HCT116 (cell line): ENCODE results near the gene VTI1A. TPM values are rescaled to one million over a fixed set of nuclear protein-coding genes. Genes with fewer than 3 reads are reported as not detected.

Experiments used
- ATAC-seq: fragments of 200-7000 bp; cut with Tn5 transposase; 2 replicates; pipeline ENCODE4 v1.9.1; 2020; ENCODE audit warnings: mild to moderate bottlenecking, moderate library complexity
- BruUV-seq: library from RNA; stranded (reverse); fragments of 400-500 nt; replicated peaks from 2 replicates; lab custom pipeline; 2021; lab: Mats Ljungman, UMichigan
- CTCF ChIA-PET: fragments of 300-600 bp; sonication (Branson Sonifier 250); formaldehyde crosslinking; loops from one replicate; lab custom pipeline; 2021; ENCODE audit warnings: antibody characterized with exemption; lab: Charles Lee
- POLR2A ChIA-PET: fragments of 300-600, 350-600 bp; sonication (Branson Sonifier 250); formaldehyde crosslinking; loops from one replicate; lab custom pipeline; 2021; ENCODE audit warnings: antibody characterized with exemption; lab: Charles Lee
- RAD21 ChIA-PET, 2 experiments: fragments of 300-600 bp; sonication (Branson Sonifier 250); formaldehyde crosslinking; loops; one replicate each; lab custom pipeline; 2023; ENCODE audit warnings: low total read pairs in 2 of 2; ENCODE audit not compliant: uncharacterized antibody in 2 of 2, unreplicated experiment in 2 of 2, low non-redundant PET in 1 of 2; lab: Charles Lee
- DNase-seq: peaks from one replicate; pipeline ENCODE4 v3.0.0-alpha.2; 2010; ENCODE audit warnings: low read depth, low spot score
- H2AFZ ChIP-seq: fragments of 200-600 bp; shearing (Covaris generic), sonication (generic); 2 replicates; pipeline ENCODE4 v1.6.1; 2017; ENCODE audit warnings: low read depth, mixed run types, mixed read lengths, antibody characterized with exemption, low read length; ENCODE audit not compliant: poor library complexity, severe bottlenecking
- H3K27ac ChIP-seq: 2 replicates; pipeline ENCODE4 v1.5.1; 2012; ENCODE audit warnings: low read depth, low read length
- H3K27me3 ChIP-seq: fragments of 200-600 bp; sonication (generic); 2 replicates; pipeline ENCODE4 v1.6.1; 2016; ENCODE audit warnings: mixed run types, low read length, mixed read lengths; ENCODE audit not compliant: insufficient read depth
- H3K36me3 ChIP-seq, 2 experiments: fragments of 200-500 bp in 1 of 2; fragments of 200-600 bp in 1 of 2; sonication (Bioruptor generic) in 1 of 2; sonication (generic) in 1 of 2; 2 replicates each; pipeline versions ENCODE4 v1.5.1 to v1.6.1; 2014 to 2016; ENCODE audit warnings: low read length in 2 of 2, inconsistent platforms in 1 of 2, mixed read lengths in 1 of 2, mixed run types in 1 of 2; ENCODE audit not compliant: insufficient read depth in 2 of 2, control insufficient read depth in 1 of 2
- H3K4me1 ChIP-seq, 2 experiments: fragments of 200-600 bp in 1 of 2; sonication (generic) in 1 of 2; 2 replicates each; pipeline versions ENCODE4 v1.5.1 to v1.6.1; 2012 to 2017; ENCODE audit warnings: low read length in 2 of 2, inconsistent platforms in 1 of 2, mild to moderate bottlenecking in 1 of 2, mixed read lengths in 1 of 2, mixed run types in 1 of 2, moderate library complexity in 1 of 2; ENCODE audit not compliant: insufficient read depth in 2 of 2, control insufficient read depth in 1 of 2
- H3K4me2 ChIP-seq: fragments of 200-600 bp; sonication (generic); 2 replicates; pipeline ENCODE4 v1.6.1; 2017; ENCODE audit warnings: mixed run types, low read length, mixed read lengths
- H3K4me3 ChIP-seq, 2 experiments: fragments of 200-600 bp in 1 of 2; sonication (generic) in 1 of 2; replicated peaks in 1 of 2; 2 replicates each; pipeline ENCODE4 v1.5.1; 2011 to 2016; ENCODE audit warnings: low read length in 2 of 2, control low read depth in 1 of 2, low read depth in 1 of 2, mild to moderate bottlenecking in 1 of 2, mixed read lengths in 1 of 2, mixed run types in 1 of 2
- H3K79me2 ChIP-seq: fragments of 200-600 bp; sonication (generic); 2 replicates; pipeline ENCODE4 v1.6.1; 2017; ENCODE audit warnings: mild to moderate bottlenecking, mixed run types, low read length, moderate library complexity, mixed read lengths; ENCODE audit not compliant: insufficient read depth
- H3K9ac ChIP-seq: fragments of 200-600 bp; sonication (generic); 2 replicates; pipeline ENCODE4 v1.6.1; 2016; ENCODE audit warnings: low read length, mixed read lengths
- H3K9me2 ChIP-seq: fragments of 200-600 bp; sonication (generic), shearing (Covaris generic); 2 replicates; pipeline ENCODE4 v1.6.1; 2017; ENCODE audit warnings: mixed run types, mild to moderate bottlenecking, moderate library complexity; ENCODE audit not compliant: insufficient read depth
- H3K9me3 ChIP-seq, 2 experiments: fragments of 200-500 bp in 1 of 2; fragments of 200-600 bp in 1 of 2; sonication (Bioruptor generic) in 1 of 2; sonication (generic) in 1 of 2; 2 replicates each; pipeline ENCODE4 v1.6.1; 2014 to 2017; ENCODE audit warnings: low read length in 2 of 2, mixed read lengths in 2 of 2, inconsistent platforms in 1 of 2, low read depth in 1 of 2, mild to moderate bottlenecking in 1 of 2, mixed run types in 1 of 2, moderate library complexity in 1 of 2; ENCODE audit not compliant: control insufficient read depth in 1 of 2, insufficient read depth in 1 of 2
- H4K20me1 ChIP-seq: fragments of 200-600 bp; sonication (generic), shearing (Covaris generic); 2 replicates; pipeline ENCODE4 v1.6.1; 2017; ENCODE audit warnings: mixed run types, mild to moderate bottlenecking, moderate library complexity; ENCODE audit not compliant: insufficient read depth
- CBX3 ChIP-seq: IDR thresholded peaks from 2 replicates; pipeline ENCODE4 v1.6.1; 2012; ENCODE audit warnings: low read depth
- CEBPB ChIP-seq: IDR thresholded peaks from 2 replicates; pipeline ENCODE4 v1.6.1; 2012; ENCODE audit warnings: low read depth
- ELF1 ChIP-seq: IDR thresholded peaks from 2 replicates; pipeline ENCODE4 v1.6.1; 2012; ENCODE audit warnings: low read depth, borderline replicate concordance
- FOSL1 ChIP-seq: IDR thresholded peaks from 2 replicates; pipeline ENCODE4 v1.6.1; 2012; ENCODE audit warnings: low read depth
- MAX ChIP-seq: IDR thresholded peaks from 2 replicates; pipeline ENCODE4 v1.6.1; 2012
- POLR2AphosphoS5 ChIP-seq: IDR thresholded peaks from 2 replicates; pipeline ENCODE4 v1.6.1; 2011; ENCODE audit warnings: mild to moderate bottlenecking, low read depth, low read length, moderate library complexity
- SIN3A ChIP-seq: IDR thresholded peaks from 2 replicates; pipeline ENCODE4 v1.6.1; 2012; ENCODE audit warnings: low read depth
- SP1 ChIP-seq: IDR thresholded peaks from 2 replicates; pipeline ENCODE4 v1.6.1; 2012; ENCODE audit warnings: low read depth
- intact Hi-C: fragments of 100-400 bp; cut with micrococcal nuclease; formaldehyde crosslinking; loops from 2 replicates; pipeline ENCODE4 v1.10.0; 2022
- total RNA-seq: library from RNA; stranded (reverse); gene quantifications from one replicate; pipeline ENCODE4 v1.2.1, GENCODE V29; 2021; ENCODE audit not compliant: unreplicated experiment

VTI1A gene
- total RNA-seq, 1 experiment from 2014 or later, result 80.7 TPM

GRCh38 chr10:112532956-112533355 lies 85.9 kb downstream of the VTI1A start:
- intact Hi-C loops, result no loop called here
- CTCF ChIA-PET, result interaction anchor here (1.1 to 3.0 kb wide), 3 partner anchors 12 to 852 kb away, joined by 3 to 12 read pairs (median 4); no protein-coding TSS in a partner anchor
- Histone ChIP-seq H3K9me2 (no peaks in the 10 kb centered on the region), H3K27me3 (no peaks in the 10 kb centered on the region), H3K9ac (peak overlapping the region; percentile 78), H3K79me2 (peaks cover 88% of the 10 kb centered on the region), H3K4me1 (peaks cover 92 to 99% of the 10 kb centered on the region in 2 experiments), H3K4me3 (no peak overlapping the region; a peak in 1 of 4 replicates), H3K27ac (peak overlapping the region; percentile 90), H3K4me2 (peak overlapping the region; percentile 76), H2AFZ (no peak overlapping the region), H3K36me3 (no peaks in the 10 kb centered on the region), H3K9me3 (no peaks in the 10 kb centered on the region), H4K20me1 (no peaks in the 10 kb centered on the region)
- no TSS peak for BruUV-seq
- RAD21 ChIA-PET, result no interaction called here
- TF ChIP-seq CBX3 (no peak), FOSL1 (no peak), ELF1 (0 out of 2 replicates have a peak, but pooled peaks have one; percentile 14), SIN3A (no peak), SP1 (no peak; the same call in 1 of the 2 replicates)
- ATAC-seq, result no peak
- no peak for DNase-seq
- POLR2A ChIA-PET, result interaction anchor here (1.7 to 4.0 kb wide), 3 partner anchors 9 to 15 kb away, joined by 3 to 49 read pairs (median 11); no protein-coding TSS in a partner anchor

GRCh38 chr10:112533916-112534315 lies 86.9 kb downstream of the VTI1A start:
- no peaks in the 10 kb centered on the region for H4K20me1 ChIP-seq
- no peaks in the 10 kb centered on the region for H3K9me3 ChIP-seq
- H3K27ac ChIP-seq, result peak overlapping the region; percentile 90
- no peak overlapping the region for H3K4me3 ChIP-seq
- H3K4me2 ChIP-seq, result peak overlapping the region; percentile 76
- intact Hi-C loops, result no loop called here
- no TSS peak for BruUV-seq
- ATAC-seq, result no peak
- H3K79me2 ChIP-seq, result peaks cover 88% of the 10 kb centered on the region
- TF ChIP-seq MAX, result no peak
- peak; percentile 7; the same call in 1 of the 2 replicates for TF ChIP-seq CEBPB
- TF ChIP-seq POLR2AphosphoS5, result 0 out of 2 replicates have a peak, but pooled peaks have one; percentile 18
- TF ChIP-seq, all 23 proteins: peak for 2
- CTCF ChIA-PET, result no interaction called here
- no peak for DNase-seq
- peak overlapping the region; percentile 78 for H3K9ac ChIP-seq
- H2AFZ ChIP-seq, result no peak overlapping the region
- POLR2A ChIA-PET, result interaction anchor here (0.7 to 3.4 kb wide), 3 partner anchors 11 to 43 kb away, joined by 3 to 11 read pairs (median 3); no protein-coding TSS in a partner anchor
- peaks cover 0 to 9% of the 10 kb centered on the region in 2 experiments; a peak in 2 of 4 replicates for H3K36me3 ChIP-seq
- no peaks in the 10 kb centered on the region for H3K9me2 ChIP-seq
- H3K27me3 ChIP-seq, result no peaks in the 10 kb centered on the region
- peaks cover 92 to 99% of the 10 kb centered on the region in 2 experiments for H3K4me1 ChIP-seq
- RAD21 ChIA-PET, result no interaction called here
